ENCODE results near the gene PXDC1. TPM values are rescaled to one million over a fixed set of nuclear protein-coding genes. Genes with fewer than 3 reads are reported as not detected.

The PXDC1 gene
- total and polyA plus RNA-seq, 11 donors: 13.7 to 89.9 (median 29.1) TPM

DNA sequence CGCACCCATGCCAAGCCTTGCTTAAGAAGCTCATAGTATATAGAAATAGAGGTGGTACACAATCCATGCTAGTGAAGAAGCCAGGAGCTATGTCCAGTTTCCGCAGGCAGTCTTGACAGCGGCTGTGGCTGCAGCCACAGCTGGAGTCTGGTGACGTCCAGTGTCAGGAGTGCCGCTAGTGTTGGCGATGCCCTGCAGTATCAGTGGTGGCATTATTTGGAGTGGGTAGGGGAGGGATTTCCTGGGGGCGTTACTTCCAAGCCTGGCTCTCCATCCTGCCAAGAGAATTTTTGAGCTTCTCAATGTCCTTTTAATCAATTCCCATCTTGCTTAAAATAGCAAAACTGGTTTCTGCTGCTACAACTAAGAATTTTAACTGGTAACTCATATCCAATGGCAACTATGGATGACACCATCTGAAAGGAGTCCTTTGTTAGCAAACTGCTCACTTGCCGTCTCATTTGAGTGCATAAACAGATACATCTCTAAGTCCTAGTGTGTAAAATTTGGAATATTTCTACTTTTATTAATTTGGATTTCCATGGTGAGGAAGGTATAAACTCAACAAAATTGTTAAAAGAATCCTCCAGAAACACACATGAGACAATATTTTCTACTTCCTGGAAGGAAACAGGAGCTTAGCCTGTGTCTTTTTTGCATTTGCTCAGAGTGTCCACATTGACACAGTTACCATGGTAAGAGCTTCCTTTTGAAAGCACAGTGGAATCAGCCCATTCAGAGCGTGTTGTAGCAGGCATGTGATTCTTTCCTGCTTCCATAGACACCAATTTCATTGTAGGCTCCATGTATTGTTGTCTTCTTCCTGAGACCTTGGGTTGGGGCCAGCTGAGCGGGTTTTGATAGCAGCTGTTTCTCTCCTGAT lies 44.6 kb upstream of the PXDC1 start:
- intact Hi-C loops (cut with DNase I): loop anchor here in 3 of 10 donors (2.0 to 5.0 kb wide), 2 partner anchors 44 to 47 kb away; partner anchors contain the start of gene PXDC1 (in 2 of the 3)
- Histone ChIP-seq H3K27ac (peak overlapping the region in 9 of 12 donors; percentile 12 to 60 (median 47)), H3K27me3 (no peaks in the 10 kb centered on the region), H3K4me3 (no peak overlapping the region), H3K4me1 (peaks cover 11 to 46% (median 32%) of the 10 kb centered on the region in 12 donors), H3K36me3 (no peaks in the 10 kb centered on the region), H3K9me3 (no peaks in the 10 kb centered on the region)
- TF ChIP-seq POLR2A (IDR thresholded peaks at IDR 0.05): no peak
- TF ChIP-seq, protein P1, sequence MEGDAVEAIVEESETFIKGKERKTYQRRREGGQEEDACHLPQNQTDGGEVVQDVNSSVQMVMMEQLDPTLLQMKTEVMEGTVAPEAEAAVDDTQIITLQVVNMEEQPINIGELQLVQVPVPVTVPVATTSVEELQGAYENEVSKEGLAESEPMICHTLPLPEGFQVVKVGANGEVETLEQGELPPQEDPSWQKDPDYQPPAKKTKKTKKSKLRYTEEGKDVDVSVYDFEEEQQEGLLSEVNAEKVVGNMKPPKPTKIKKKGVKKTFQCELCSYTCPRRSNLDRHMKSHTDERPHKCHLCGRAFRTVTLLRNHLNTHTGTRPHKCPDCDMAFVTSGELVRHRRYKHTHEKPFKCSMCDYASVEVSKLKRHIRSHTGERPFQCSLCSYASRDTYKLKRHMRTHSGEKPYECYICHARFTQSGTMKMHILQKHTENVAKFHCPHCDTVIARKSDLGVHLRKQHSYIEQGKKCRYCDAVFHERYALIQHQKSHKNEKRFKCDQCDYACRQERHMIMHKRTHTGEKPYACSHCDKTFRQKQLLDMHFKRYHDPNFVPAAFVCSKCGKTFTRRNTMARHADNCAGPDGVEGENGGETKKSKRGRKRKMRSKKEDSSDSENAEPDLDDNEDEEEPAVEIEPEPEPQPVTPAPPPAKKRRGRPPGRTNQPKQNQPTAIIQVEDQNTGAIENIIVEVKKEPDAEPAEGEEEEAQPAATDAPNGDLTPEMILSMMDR (IDR thresholded peaks at IDR 0.05): no peak
- DNase-seq (peak in 4 of 5 donors; percentile 47 to 70 (median 62)), ATAC-seq (peak in 3 of 4 donors; percentile 44 to 86 (median 63))
- 69 to 82% (median 73%) methylated on average over 7 to 10 of the region's 10 CpGs for WGBS, 4 donors

DNA sequence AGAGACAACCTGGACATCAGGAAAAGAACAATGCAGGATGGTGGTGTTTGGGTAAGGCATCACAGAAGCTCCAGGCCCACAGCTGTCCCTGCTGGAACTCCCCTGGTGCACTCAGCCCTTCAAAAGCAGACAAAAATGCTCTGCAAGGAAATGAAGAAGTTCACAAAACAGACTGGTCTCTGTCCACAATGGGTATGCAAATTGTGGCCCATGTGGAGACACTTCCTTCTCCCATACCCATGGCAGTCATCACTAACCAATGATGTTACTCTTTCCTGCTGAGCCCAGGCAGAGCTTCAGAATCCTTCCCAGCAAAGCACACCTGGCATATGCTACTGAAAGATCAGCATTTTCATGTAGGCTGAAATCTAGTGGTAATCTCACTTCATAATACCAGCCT lies 42.6 kb upstream of the PXDC1 start:
- Histone ChIP-seq H3K4me1 (peaks cover 11 to 37% (median 23%) of the 10 kb centered on the region in 12 donors), H3K27me3 (no peaks in the 10 kb centered on the region), H3K36me3 (no peaks in the 10 kb centered on the region), H3K4me3 (no peak overlapping the region), H3K27ac (no peak overlapping the region), H3K9me3 (no peaks in the 10 kb centered on the region)
- ATAC-seq (peak in 1 of 4 donors; percentile 25), DNase-seq (no peak)
- TF ChIP-seq POLR2A (IDR thresholded peaks at IDR 0.05): no peak
- TF ChIP-seq, protein P1 (IDR thresholded peaks at IDR 0.05): no peak
- intact Hi-C loops (cut with DNase I): no loop called here

DNA sequence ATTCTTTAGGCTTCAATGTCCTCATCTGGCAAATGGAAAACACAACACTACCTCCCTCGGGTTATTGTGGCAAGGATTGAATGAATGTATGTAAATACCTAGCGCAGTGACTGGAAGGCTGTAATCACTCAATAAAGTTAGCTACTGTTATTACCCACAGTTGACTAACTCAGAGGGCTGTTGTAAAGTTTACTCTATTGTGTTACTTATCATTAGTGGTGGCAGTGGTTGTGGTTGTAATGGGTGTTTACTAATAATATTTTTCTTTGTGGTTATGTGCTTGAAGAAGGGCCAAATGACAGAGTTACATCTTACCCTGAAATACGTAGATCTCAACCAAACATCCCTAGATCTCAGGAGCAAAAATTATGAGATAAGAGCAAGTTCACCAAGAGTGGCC lies 42.0 kb upstream of the PXDC1 start:
- H3K36me3 ChIP-seq: no peaks in the 10 kb centered on the region
- intact Hi-C loops (cut with DNase I): no loop called here
- peaks cover 11 to 32% (median 17%) of the 10 kb centered on the region in 12 donors for H3K4me1 ChIP-seq
- H3K4me3 ChIP-seq: no peak overlapping the region
- ATAC-seq: no peak
- no peaks in the 10 kb centered on the region for H3K27me3 ChIP-seq
- DNase-seq: no peak
- 93 to 98% (median 95%) methylated on average over 3 of the region's 3 CpGs for WGBS, 4 donors
- TF ChIP-seq POLR2A (IDR thresholded peaks at IDR 0.05): no peak
- TF ChIP-seq, protein P1 (IDR thresholded peaks at IDR 0.05): no peak
- H3K9me3 ChIP-seq: no peaks in the 10 kb centered on the region
- H3K27ac ChIP-seq: no peak overlapping the region

DNA sequence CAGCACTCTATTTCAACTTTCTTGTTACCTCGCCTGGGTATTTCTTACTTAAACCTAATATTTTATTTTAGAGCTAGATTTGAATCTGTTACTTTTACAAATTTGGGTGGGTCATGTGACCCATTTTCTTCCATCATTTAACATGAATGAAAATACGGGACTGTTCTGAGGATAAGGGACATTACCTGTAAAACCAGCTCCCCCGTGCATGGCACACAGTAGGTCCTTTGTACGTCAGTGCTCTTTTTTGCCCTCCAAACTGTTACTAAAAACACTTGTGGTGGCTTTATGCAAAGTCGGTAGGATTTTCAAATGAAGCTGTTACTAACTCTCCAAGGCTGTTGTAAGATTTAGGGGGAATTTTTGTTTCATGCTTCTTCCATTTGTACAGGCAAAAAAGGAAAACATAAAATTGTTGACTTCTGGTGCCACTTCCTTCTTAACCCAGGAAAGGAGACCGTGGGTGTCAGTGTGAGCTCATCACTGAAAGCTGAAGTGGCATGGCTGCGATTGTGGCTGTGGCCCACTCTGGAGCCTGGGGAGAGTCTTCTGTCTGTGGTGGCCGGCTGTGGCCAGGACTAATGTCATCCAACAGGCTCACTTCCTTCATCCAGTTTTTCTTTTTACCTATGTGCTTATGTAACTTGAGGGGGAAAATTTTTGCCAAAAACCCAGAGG lies 40.2 kb upstream of the PXDC1 start:
- Histone ChIP-seq H3K9me3 (no peaks in the 10 kb centered on the region), H3K27ac (no peak overlapping the region), H3K36me3 (no peaks in the 10 kb centered on the region), H3K4me3 (no peak overlapping the region), H3K27me3 (no peaks in the 10 kb centered on the region), H3K4me1 (peaks cover 0 to 13% (median 2%) of the 10 kb centered on the region in 12 donors)
- DNase-seq (no peak), ATAC-seq (no peak)
- WGBS, 4 donors: 87 to 90% (median 88%) methylated on average over 8 of the region's 8 CpGs
- intact Hi-C loops (cut with DNase I): no loop called here
- TF ChIP-seq, protein P1 (IDR thresholded peaks at IDR 0.05): no peak
- TF ChIP-seq POLR2A (IDR thresholded peaks at IDR 0.05): no peak
